ENCODE measurements around the gene LMBR1.
"Not testable (repeated sequence)": the region's sequence is repeated elsewhere in the genome, so short reads cannot be mapped to it uniquely, and the experiment has no call there.

The LMBR1 gene

DNA sequence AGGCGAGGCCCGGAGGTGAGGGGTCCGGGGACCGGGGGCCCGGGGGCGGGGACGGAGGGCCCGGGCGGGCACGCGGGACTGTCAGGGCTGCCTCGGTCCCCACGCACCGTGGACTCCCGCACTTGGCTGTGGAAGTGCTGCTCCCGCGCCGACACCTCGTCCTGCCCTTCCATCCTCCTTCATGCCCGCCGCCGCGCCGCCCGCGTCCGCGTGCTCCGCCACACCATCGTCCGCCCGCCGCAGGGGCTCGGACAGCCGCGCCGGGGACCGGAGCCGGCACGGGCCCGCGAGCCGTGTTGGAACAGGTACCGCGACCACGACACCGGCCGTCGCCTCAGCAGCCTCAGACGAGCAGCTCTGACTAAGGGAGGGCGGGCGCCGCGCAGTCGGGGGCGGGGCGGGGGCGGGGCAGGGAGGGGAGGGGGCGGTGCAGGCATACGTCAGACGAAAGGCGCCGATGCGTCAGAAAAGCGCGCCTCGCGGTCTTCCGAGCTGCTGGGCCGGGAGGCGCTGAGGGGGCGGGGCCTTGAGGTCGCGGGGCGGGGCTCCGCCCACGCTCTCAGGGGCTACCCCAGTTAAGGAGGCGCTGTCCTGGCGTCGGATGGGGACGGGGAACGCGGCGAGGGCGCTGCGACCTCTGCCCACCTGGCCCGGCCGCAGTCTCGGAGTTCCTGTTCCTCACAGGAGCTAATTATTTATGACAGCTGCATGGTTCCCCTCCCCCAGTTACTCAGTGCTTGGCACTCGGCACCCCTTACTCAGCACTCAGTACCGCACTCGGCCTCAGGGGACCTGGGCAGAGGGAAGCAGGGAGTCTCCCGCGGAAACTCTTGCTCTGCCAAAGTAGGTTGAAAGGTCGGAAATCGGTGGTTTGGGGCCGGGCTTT is at the start of gene LMBR1:
LMBR1 (minus strand) TSS at position 363 of the 886 bp plus-strand sequence; CDS start at position 173, 190 bp downstream.
- peak; percentile 92 to 93 for DNase-seq

GRCh38 chr7:156942708-156943090 is 49.7 kb upstream of the LMBR1 start:
- DNase-seq: peak in 1 of 2 experiments; percentile 27

- no peak for DNase-seq
These were observed 48.6 kb upstream of the LMBR1 start for GRCh38 chr7:156941393-156942182.

GRCh38 chr7:156940421-156941122 is 47.6 kb upstream of the LMBR1 start:
- no peak for DNase-seq

DNA sequence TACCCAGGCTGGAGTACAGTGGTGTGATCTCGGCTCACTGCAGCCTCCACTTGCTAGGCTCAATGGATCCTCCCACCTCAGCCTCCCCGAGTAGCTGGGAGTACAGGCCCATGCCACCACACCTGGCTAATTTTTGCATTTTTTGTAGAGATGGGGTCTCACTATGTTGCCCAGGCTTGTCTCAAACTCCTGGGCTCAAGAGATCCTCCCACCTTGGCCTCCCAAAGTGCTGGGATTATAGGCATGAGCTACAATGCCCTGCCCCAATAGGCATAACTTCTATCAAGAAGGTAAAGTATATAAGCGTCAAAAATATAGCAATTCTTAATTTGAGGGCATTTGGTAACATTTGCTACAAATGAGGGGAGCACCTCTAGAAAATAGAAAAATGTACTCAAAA is 43.8 kb upstream of the LMBR1 start:
- DNase-seq: not testable (repeated sequence)

- DNase-seq: no peak
These were observed 42.3 kb upstream of the LMBR1 start for GRCh38 chr7:156935250-156935649.

DNA sequence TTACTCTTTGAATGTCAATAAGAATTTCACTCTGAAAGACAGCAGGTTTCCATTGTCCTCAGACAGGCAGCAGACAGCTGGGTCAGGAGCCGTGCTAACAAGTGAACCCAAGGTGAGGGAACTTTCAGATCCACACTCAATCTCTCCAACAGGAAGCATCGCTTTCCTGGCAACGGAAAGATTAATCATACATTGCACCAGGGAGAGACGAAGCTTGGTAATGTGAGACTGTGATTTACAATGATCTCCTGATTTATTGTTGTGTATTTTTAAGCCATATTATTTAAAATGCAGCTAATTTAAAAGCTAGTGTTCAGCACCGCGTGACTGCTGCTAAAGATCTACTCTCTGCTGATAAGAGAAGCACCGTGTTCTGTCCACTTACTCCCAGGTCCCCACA is 39.0 kb upstream of the LMBR1 start:
- no peak for DNase-seq

DNA sequence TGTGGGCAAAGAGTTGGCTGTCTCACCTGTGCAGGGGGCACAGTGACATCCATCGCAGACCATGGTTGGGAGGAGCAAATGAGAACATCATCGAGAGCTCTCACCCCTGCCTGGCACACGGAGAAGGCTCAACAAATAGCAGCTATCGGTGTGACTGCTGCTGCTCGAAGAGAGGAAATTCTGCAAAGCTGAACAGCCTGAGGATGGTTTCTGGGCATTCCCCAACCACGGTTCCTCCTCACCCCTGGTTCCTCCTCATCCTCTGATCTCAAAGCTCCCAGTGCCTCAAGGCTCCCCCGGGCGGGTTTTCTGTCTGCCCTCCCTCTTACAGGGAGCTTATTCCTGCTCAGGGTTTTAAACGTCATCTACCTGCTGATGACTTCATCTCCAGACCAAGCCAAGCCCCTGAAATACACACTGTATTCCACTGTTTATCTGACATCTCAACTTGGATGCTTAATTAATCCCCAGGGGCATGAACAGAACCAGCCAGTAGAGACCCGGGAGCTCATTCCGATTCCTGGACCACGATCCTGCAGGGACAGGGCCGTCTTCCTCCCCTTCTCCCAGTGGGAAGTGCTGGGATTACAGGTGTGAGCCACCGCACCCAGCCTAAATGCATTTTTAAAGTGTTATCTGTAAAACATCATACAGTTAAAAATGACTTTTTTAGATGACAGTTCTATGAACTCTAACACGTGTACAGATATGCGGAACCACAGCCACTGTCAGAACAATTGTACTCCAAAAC is 37.0 kb upstream of the LMBR1 start:
- no peak for DNase-seq

DNA sequence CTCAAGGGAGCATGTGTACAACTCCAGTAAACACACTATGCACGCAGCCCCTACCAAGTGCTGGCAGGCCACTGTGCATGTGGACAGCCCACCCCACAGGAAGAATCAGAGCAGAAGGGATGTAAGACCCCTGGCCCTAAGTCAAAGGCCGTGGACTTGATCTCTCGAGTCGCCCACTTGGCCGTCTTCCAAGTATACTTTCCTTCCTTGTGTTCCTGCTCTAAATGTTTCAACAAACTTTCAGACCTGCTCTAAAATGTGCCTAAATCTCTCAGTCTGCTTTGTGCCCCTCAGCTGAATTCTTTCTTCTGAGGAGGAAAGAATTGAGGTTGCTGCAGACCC is 35.4 kb upstream of the LMBR1 start:
- no peak for DNase-seq

GRCh38 chr7:156927571-156928405 is 34.8 kb upstream of the LMBR1 start:
- DNase-seq: no peak

DNA sequence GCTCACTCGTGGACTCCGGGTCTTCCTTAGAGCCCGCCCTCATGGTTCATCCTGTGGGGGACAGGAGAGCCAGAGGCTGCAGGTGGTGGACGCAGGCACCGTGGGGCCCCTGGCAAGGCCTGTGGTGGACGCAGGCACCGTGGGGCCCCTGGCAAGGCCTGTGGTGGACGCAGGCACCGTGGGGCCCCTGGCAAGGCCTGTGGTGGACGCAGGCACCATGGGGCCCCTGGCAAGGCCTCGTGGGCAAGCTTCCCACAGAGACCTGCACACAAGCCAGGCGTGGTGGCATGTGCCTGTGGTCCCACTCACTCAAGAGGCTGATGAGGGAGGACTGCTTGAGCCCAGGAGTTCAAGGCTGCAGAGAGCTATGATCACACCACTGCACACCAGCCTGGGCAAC is 32.8 kb upstream of the LMBR1 start:
- not testable (repeated sequence) for DNase-seq

DNA sequence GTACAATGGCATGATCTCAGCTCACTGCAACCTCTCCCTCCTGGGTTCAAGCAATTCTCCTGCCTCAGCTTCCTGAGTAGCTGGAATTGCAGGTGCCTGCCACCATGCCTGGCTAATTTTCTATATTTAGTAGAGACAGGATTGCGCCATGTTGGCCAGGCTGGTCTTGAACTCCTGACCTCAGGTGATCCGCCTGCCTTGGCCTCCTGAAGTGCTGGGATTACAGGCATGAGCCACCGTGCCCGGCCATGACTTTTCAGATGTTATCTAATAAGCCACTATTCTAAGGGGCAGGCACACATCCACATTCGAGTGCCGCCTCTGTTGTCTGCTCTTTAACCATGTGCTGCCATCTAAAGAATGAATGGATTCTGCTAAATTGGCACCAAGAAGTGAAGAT is 29.3 kb upstream of the LMBR1 start:
- DNase-seq: not testable (repeated sequence)

GRCh38 chr7:156920487-156921373 is 27.7 kb upstream of the LMBR1 start:
- DNase-seq: not testable (repeated sequence)

DNA sequence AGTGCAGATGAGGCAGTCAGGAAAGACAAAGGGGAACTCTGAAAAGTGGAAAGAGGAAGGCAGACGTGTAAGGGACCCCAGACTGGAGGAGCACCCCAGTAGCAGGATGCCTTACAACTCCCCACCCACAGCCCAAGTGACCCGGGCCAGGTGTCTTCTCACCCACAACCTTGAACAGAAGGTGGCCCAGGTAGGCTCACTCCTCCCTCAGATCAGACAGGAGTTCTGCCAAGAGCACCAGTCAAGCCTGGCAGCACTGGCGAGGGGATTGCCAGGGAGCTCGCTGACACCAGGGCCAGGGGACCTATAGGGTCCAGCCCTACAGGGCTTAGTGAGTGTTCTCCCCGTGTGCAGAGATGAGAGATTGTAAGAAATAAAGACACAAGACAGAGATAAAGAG is 27.1 kb upstream of the LMBR1 start:
- no peak for DNase-seq

- DNase-seq: no peak
These were observed 26.2 kb upstream of the LMBR1 start for GRCh38 chr7:156919132-156919713.

- no peak for DNase-seq
These were observed 25.7 kb upstream of the LMBR1 start for GRCh38 chr7:156918635-156919034.

GRCh38 chr7:156909574-156910252 is 16.7 kb upstream of the LMBR1 start:
- not testable (repeated sequence) for DNase-seq

DNA sequence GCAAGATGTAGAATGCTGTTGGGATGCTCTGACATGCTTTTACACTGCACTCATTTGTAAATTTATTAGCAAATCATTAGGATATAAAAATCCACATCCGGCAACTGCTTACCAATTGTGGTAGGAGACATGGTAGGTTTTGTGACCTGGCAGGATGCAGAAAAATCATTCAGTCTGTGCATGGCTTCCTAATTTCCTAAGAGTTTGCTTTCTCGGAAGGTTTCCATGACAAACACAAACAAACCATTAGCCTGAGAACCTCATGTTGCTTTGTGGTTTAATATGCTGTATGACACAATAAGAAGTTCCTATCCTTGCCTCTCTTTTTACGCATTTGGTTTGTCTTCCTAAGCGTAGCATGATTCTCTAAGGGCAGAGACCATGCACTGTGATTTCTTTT is 14.7 kb upstream of the LMBR1 start:
- DNase-seq: no peak

- DNase-seq: no peak
These were observed 13.2 kb upstream of the LMBR1 start for GRCh38 chr7:156906200-156906649.
